ENCODE data around the gene ZBED2.

DNA sequence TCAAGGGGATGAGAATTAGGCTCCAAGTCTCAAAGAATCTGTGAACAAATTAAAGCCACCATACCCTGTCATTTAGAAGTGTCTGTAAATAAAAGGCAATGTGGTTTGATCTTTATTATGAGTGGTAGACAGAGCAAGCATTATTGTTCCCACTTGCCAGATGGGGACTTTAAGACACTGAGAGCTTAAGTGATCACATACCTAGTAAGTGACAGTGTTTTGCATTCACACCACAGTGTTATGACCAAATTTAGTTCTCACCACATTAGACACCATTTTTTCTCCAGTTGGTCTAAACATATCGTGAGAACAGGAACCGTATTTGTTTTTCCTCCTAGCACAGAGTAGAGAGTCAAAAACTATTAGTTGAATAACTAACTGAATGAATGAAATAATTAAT, 13.2 kb upstream of the ZBED2 start:
- TF ChIP-seq, protein P1, sequence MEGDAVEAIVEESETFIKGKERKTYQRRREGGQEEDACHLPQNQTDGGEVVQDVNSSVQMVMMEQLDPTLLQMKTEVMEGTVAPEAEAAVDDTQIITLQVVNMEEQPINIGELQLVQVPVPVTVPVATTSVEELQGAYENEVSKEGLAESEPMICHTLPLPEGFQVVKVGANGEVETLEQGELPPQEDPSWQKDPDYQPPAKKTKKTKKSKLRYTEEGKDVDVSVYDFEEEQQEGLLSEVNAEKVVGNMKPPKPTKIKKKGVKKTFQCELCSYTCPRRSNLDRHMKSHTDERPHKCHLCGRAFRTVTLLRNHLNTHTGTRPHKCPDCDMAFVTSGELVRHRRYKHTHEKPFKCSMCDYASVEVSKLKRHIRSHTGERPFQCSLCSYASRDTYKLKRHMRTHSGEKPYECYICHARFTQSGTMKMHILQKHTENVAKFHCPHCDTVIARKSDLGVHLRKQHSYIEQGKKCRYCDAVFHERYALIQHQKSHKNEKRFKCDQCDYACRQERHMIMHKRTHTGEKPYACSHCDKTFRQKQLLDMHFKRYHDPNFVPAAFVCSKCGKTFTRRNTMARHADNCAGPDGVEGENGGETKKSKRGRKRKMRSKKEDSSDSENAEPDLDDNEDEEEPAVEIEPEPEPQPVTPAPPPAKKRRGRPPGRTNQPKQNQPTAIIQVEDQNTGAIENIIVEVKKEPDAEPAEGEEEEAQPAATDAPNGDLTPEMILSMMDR (IDR thresholded peaks at IDR 0.05) = no peak
- TF ChIP-seq, protein P2, sequence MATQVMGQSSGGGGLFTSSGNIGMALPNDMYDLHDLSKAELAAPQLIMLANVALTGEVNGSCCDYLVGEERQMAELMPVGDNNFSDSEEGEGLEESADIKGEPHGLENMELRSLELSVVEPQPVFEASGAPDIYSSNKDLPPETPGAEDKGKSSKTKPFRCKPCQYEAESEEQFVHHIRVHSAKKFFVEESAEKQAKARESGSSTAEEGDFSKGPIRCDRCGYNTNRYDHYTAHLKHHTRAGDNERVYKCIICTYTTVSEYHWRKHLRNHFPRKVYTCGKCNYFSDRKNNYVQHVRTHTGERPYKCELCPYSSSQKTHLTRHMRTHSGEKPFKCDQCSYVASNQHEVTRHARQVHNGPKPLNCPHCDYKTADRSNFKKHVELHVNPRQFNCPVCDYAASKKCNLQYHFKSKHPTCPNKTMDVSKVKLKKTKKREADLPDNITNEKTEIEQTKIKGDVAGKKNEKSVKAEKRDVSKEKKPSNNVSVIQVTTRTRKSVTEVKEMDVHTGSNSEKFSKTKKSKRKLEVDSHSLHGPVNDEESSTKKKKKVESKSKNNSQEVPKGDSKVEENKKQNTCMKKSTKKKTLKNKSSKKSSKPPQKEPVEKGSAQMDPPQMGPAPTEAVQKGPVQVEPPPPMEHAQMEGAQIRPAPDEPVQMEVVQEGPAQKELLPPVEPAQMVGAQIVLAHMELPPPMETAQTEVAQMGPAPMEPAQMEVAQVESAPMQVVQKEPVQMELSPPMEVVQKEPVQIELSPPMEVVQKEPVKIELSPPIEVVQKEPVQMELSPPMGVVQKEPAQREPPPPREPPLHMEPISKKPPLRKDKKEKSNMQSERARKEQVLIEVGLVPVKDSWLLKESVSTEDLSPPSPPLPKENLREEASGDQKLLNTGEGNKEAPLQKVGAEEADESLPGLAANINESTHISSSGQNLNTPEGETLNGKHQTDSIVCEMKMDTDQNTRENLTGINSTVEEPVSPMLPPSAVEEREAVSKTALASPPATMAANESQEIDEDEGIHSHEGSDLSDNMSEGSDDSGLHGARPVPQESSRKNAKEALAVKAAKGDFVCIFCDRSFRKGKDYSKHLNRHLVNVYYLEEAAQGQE (IDR thresholded peaks at IDR 0.05; ENCODE audit: insufficient read depth in 1 of 2, low read depth in 2 of 2, low read length in 1 of 2) = no peak
- TF ChIP-seq POLR2AphosphoS5 (IDR thresholded peaks at IDR 0.05; ENCODE audit: low read depth, low read length) = no peak
- no peak for TF ChIP-seq TCF7L2 (IDR thresholded peaks at IDR 0.05; ENCODE audit: low read depth, low read length)
- no peak for TF ChIP-seq SIN3A (IDR thresholded peaks at IDR 0.05; ENCODE audit: borderline replicate concordance, insufficient read depth, low read depth, low read length)

All from Panc1 (cell line).